PC-3 (cell line): Measurements from ENCODE around the gene AP1B1.

Source experiments
- EZH2 ChIP-seq: fragments of 300-600 bp; sonication (generic); IDR thresholded peaks from one replicate; pipeline ENCODE4 v1.6.1; 2017; ENCODE audit warnings: antibody characterized with exemption, mild to moderate bottlenecking, low read length; ENCODE audit not compliant: unreplicated experiment
- EZH2phosphoT487 ChIP-seq: fragments of 300-600 bp; sonication (generic); IDR thresholded peaks from 2 replicates; pipeline ENCODE4 v1.6.1; 2018; ENCODE audit warnings: mild to moderate bottlenecking, antibody characterized with exemption, low read length, borderline replicate concordance
- TF ChIP-seq, protein P1 (sequence below): fragments of 300-600 bp; sonication (generic); conservative IDR thresholded peaks from 2 replicates; pipeline ENCODE4 v1.5.1; 2017; ENCODE audit warnings: antibody characterized with exemption, low read depth, mild to moderate bottlenecking, low read length

DNA sequence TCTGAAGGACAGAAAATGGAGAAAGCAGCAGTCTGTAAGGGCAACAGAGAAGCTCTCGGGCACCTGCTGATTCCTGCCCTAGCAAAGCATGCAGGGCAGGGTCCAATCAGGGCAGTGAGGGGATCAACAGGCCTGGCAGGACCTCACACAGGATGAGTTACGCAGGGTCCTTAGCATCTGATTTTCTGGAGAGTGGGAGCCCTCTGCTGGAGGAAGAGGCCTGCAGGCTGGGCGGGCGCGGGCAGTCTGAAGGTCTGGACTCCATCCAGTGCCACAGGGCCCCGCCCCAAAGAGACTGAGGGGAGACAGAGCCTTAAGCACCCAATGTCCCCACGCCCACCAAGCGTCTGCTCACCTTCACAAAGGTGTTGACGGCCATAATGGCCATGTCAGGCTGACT, 28.9 kb downstream of the AP1B1 start:
- TF ChIP-seq, protein P1, sequence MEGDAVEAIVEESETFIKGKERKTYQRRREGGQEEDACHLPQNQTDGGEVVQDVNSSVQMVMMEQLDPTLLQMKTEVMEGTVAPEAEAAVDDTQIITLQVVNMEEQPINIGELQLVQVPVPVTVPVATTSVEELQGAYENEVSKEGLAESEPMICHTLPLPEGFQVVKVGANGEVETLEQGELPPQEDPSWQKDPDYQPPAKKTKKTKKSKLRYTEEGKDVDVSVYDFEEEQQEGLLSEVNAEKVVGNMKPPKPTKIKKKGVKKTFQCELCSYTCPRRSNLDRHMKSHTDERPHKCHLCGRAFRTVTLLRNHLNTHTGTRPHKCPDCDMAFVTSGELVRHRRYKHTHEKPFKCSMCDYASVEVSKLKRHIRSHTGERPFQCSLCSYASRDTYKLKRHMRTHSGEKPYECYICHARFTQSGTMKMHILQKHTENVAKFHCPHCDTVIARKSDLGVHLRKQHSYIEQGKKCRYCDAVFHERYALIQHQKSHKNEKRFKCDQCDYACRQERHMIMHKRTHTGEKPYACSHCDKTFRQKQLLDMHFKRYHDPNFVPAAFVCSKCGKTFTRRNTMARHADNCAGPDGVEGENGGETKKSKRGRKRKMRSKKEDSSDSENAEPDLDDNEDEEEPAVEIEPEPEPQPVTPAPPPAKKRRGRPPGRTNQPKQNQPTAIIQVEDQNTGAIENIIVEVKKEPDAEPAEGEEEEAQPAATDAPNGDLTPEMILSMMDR, result peak; percentile 74
- TF ChIP-seq EZH2 (no peak), EZH2phosphoT487 (no peak)
